Heart left ventricle (tissue), 16 donors: Measurements from ENCODE around the gene STK36. TPM values are rescaled to one million over a fixed set of nuclear protein-coding genes. Genes with fewer than 3 reads are reported as not detected.
A peak's percentile ranks its signal among the peaks of the same experiment; 100 is the strongest.

Experiments used
- ATAC-seq, 4 donors: fragments of 200-7000 bp; cut with Tn5 transposase; one replicate each; pipeline ENCODE4 v1.9.1; 2020 to 2022; ENCODE audit warnings: moderate library complexity in 4 of 4, mild to moderate bottlenecking in 3 of 4, moderate number of reproducible peaks in 1 of 4
- DNase-seq, 5 donors: peaks; one replicate each; pipeline ENCODE4 v3.0.0-alpha.2; 2020
- H3K27ac ChIP-seq, 12 donors: fragments of 200-600 bp; sonication (generic) in 4 of 12; one replicate each; pipeline versions ENCODE4 v1.5.0 to v1.8.0; 2016 to 2022; ENCODE audit warnings: mild to moderate bottlenecking in 2 of 12
- H3K27me3 ChIP-seq, 9 donors: fragments of 200-600 bp; sonication (generic) in 2 of 9; one replicate each; pipeline versions ENCODE4 v1.5.1 to v1.8.0; 2016 to 2022; ENCODE audit warnings: mild to moderate bottlenecking in 3 of 9
- H3K36me3 ChIP-seq, 9 donors: fragments of 200-600 bp; sonication (generic) in 2 of 9; one replicate each; pipeline versions ENCODE4 v1.5.0 to v1.8.0; 2018 to 2022; ENCODE audit warnings: mild to moderate bottlenecking in 2 of 9
- H3K4me1 ChIP-seq, 12 donors: fragments of 200-600 bp; sonication (generic) in 4 of 12; one replicate each; pipeline versions ENCODE4 v1.5.0 to v1.8.0; 2016 to 2022; ENCODE audit warnings: mild to moderate bottlenecking in 3 of 12
- H3K4me3 ChIP-seq, 12 donors: fragments of 200-600 bp; sonication (generic) in 4 of 12; one replicate each; pipeline versions ENCODE4 v1.5.0 to v1.8.0; 2017 to 2022; ENCODE audit warnings: mild to moderate bottlenecking in 9 of 12, moderate library complexity in 4 of 12
- H3K9me3 ChIP-seq, 12 donors: fragments of 200-600 bp; sonication (generic) in 4 of 12; one replicate each; pipeline versions ENCODE4 v1.5.0 to v1.8.0; 2016 to 2022; ENCODE audit warnings: mild to moderate bottlenecking in 1 of 12
- POLR2A ChIP-seq, 2 donors: fragments of 450-650 bp; IDR thresholded peaks; one replicate each; pipeline ENCODE4 v1.6.1; 2017; ENCODE audit warnings: antibody characterized with exemption in 2 of 2, mild to moderate bottlenecking in 2 of 2, moderate library complexity in 2 of 2
- WGBS, 4 donors: extraction: QIAGEN DNeasy Blood & Tissue Kit in 2 of 4; methylation state at CpG; one replicate each; pipeline versions ENCODE4 v1.1.5 to v1.1.7; 2013 to 2018; 5-methylcytosine and 5-hydroxymethylcytosine counted together
- intact Hi-C, 10 donors: fragments of 100-400 bp; cut with DNase I; formaldehyde crosslinking; loops; one replicate each; pipeline versions ENCODE4 v1.11.1 to v1.14.2; 2022
- polyA plus RNA-seq, 2 donors: library from polyadenylated mRNA; stranded (reverse); fragments of 200-250 nt; gene quantifications; one replicate each; pipeline ENCODE4 v1.2.3, GENCODE V29; 2013
- total RNA-seq, 9 donors: library from RNA; depleted of rRNA in 2 of 9; stranded (reverse); fragments of >200 nt in 2 of 9; fragmentation: NEBNext Ultra II Directional in 3 of 9; extraction: Animal tissue kit (Norgen Biotek cat#: 25700) in 3 of 9; gene quantifications; one replicate each; pipeline versions ENCODE4 v1.1.0 to v1.2.4, GENCODE V29; 2016 to 2023
- TF ChIP-seq, protein P1 (sequence below), 12 donors: fragments of 200-600 bp; sonication (generic) in 4 of 12; IDR thresholded peaks; one replicate each; pipeline versions ENCODE4 v1.5.0 to v1.8.0; 2018 to 2022; ENCODE audit warnings: antibody characterized with exemption in 12 of 12, mild to moderate bottlenecking in 5 of 12
- donor health status: ischemic (EF 13 %, LVEDD 7.1; RV severe dilation, severe dysfunction).
- donor health status: healthy with polysubstance abuse.
- donor health status: DM: no; HTN: yes; CAD: no.
- donor health status: DM: no; HTN: no; CAD: no.
- donor health status: ischemic (EF 25% LVEDD 6.9; RV normal size, moderate dysfunction).
- donor health status: ischemic (EF 25% LVEDD 5.7; RV mildly dilated, moderate dysfunction).
- donor health status: healthy.
- donor health status: DM: yes; HTN: yes; CAD: no.
- donor health status: ischemic (EF 35%, LVEDD 5.7; RV mildly dilated, moderate dysfunction).
- donor health status: nonischemic (EF 11% LVEDD 7.7; RV severe dilation, severe dysfunction).
- donor health status: DM: yes; HTN: yes; CAD: no.
- donor health status: PGD.
- donor health status: ischemic (EF 29% LVEDD 5.4; RV normal size, mild dysfunction).
- donor health status: nonischemic (EF 23%, LVEDD 6.1; RV moderate dilation, normal function).

STK36 gene
- total and polyA plus RNA-seq, 11 donors: 4.7 to 16.2 (median 7.9) TPM

DNA sequence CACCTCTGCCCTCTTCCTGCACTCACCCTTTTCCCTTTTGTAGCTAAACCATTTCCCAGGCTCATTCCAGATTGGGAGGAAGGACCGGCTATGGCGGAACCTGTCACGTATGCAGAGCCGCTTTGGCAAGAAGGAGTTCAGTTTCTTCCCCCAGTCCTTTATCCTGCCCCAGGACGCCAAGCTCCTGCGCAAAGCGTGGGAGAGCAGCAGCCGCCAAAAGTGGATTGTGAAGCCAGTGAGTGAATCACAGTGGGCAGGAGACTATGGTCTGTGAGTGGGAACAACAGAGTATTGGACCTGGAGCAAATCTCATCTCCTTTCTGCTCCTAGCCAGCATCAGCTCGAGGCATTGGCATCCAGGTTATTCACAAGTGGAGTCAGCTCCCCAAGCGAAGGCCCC lies 75.1 kb downstream of the STK36 start:
- Histone ChIP-seq H3K27me3 (no peaks in the 10 kb centered on the region), H3K27ac (peak overlapping the region in 5 of 12 donors; percentile 44 to 79 (median 73)), H3K9me3 (no peaks in the 10 kb centered on the region), H3K4me1 (peaks cover 0 to 51% (median 14%) of the 10 kb centered on the region in 12 donors), H3K36me3 (peaks cover 0 to 65% (median 58%) of the 10 kb centered on the region in 9 donors), H3K4me3 (no peak overlapping the region)
- WGBS, 4 donors: 82 to 91% (median 91%) methylated on average over 10 of the region's 10 CpGs
- peak in 2 of 5 donors; percentile 34 to 63 for DNase-seq
- TF ChIP-seq POLR2A (IDR thresholded peaks at IDR 0.05): no peak
- TF ChIP-seq, protein P1, sequence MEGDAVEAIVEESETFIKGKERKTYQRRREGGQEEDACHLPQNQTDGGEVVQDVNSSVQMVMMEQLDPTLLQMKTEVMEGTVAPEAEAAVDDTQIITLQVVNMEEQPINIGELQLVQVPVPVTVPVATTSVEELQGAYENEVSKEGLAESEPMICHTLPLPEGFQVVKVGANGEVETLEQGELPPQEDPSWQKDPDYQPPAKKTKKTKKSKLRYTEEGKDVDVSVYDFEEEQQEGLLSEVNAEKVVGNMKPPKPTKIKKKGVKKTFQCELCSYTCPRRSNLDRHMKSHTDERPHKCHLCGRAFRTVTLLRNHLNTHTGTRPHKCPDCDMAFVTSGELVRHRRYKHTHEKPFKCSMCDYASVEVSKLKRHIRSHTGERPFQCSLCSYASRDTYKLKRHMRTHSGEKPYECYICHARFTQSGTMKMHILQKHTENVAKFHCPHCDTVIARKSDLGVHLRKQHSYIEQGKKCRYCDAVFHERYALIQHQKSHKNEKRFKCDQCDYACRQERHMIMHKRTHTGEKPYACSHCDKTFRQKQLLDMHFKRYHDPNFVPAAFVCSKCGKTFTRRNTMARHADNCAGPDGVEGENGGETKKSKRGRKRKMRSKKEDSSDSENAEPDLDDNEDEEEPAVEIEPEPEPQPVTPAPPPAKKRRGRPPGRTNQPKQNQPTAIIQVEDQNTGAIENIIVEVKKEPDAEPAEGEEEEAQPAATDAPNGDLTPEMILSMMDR (IDR thresholded peaks at IDR 0.05): no peak
- intact Hi-C loops: loop anchor here in 1 of 10 donors (5.0 kb wide), 1 partner anchor 85 kb away; the partner anchor contains the start of gene PRKAG3
- peak in 1 of 4 donors; percentile 63 for ATAC-seq

GRCh38 chr2:218748741-218749441 lies 77.0 kb downstream of the STK36 start:
- intact Hi-C loops: loop anchor here in 1 of 10 donors (5.0 kb wide), 1 partner anchor 83 kb away; the partner anchor contains the start of gene PRKAG3
- Histone ChIP-seq H3K27me3 (no peaks in the 10 kb centered on the region), H3K4me3 (no peak overlapping the region), H3K36me3 (peaks cover 0 to 82% (median 72%) of the 10 kb centered on the region in 9 donors), H3K27ac (no peak overlapping the region), H3K4me1 (peaks cover 0 to 32% (median 14%) of the 10 kb centered on the region in 12 donors), H3K9me3 (no peaks in the 10 kb centered on the region)
- no peak for TF ChIP-seq POLR2A (IDR thresholded peaks at IDR 0.05)
- TF ChIP-seq, protein P1 (IDR thresholded peaks at IDR 0.05): no peak
- DNase-seq (no peak), ATAC-seq (no peak)
- 92 to 96% (median 94%) methylated on average over 8 of the region's 8 CpGs for WGBS, 4 donors

Other genes starting within 250 kb of the STK36 start
- 10 to 100 TPM in 1 of 9 donors, 1 to 10 TPM in 8; 5.2 to 10.3 (median 7.8) TPM for gene USP37, start 103.7 kb upstream of the STK36 start, total RNA-seq
- gene USP37, start 103.7 kb upstream of the STK36 start, polyA plus RNA-seq: 1 to 10 TPM; 1.8 to 4.1 TPM
- 10 to 100 TPM; 19.4 to 34.8 (median 23.1) TPM for gene CNOT9, start 103.2 kb upstream of the STK36 start, total RNA-seq
- gene CNOT9, start 103.2 kb upstream of the STK36 start, polyA plus RNA-seq: 10 to 100 TPM; 12.2 to 23.3 TPM
- gene PLCD4, start 64.2 kb upstream of the STK36 start, total RNA-seq: 1 to 10 TPM in 4 of 9 donors, under 1 TPM in 5; 0.14 to 1.9 (median 0.67) TPM
- gene PLCD4, start 64.2 kb upstream of the STK36 start, polyA plus RNA-seq: under 1 TPM; 0.11 to 0.34 TPM
- 10 to 100 TPM; 18.1 to 46.0 (median 21.8) TPM for gene ZNF142, start 12.5 kb upstream of the STK36 start, total RNA-seq
- 10 to 100 TPM; 10.4 to 12.6 TPM for gene ZNF142, start 12.5 kb upstream of the STK36 start, polyA plus RNA-seq
- gene BCS1L, start 12.4 kb upstream of the STK36 start, total RNA-seq: 10 to 100 TPM; 27.3 to 53.2 (median 43.7) TPM
- gene BCS1L, start 12.4 kb upstream of the STK36 start, polyA plus RNA-seq: 10 to 100 TPM; 43.3 to 54.7 TPM
- 10 to 100 TPM in 8 of 9 donors, 1 to 10 TPM in 1; 9.7 to 23.8 (median 15.0) TPM for gene RNF25, start 84 bp upstream of the STK36 start, total RNA-seq
- gene RNF25, start 84 bp upstream of the STK36 start, polyA plus RNA-seq: 10 to 100 TPM; 21.0 to 24.0 TPM
- 10 to 100 TPM in 2 of 9 donors, 1 to 10 TPM in 7; 5.3 to 14.0 (median 6.0) TPM for gene TTLL4, start 38.7 kb downstream of the STK36 start, total RNA-seq
- 1 to 10 TPM; 5.4 to 6.2 TPM for gene TTLL4, start 38.7 kb downstream of the STK36 start, polyA plus RNA-seq
- 10 to 100 TPM in 3 of 9 donors, 1 to 10 TPM in 6; 3.3 to 43.8 (median 7.5) TPM for gene CYP27A1, start 110.1 kb downstream of the STK36 start, total RNA-seq
- 1 to 10 TPM; 5.1 to 5.4 TPM for gene CYP27A1, start 110.1 kb downstream of the STK36 start, polyA plus RNA-seq
- not detected for gene PRKAG3, start 159.7 kb downstream of the STK36 start, total RNA-seq
- gene PRKAG3, start 159.7 kb downstream of the STK36 start, polyA plus RNA-seq: under 1 TPM in 1 of 2 donors, not detected in 1; 0.06 TPM
- gene WNT6, start 187.7 kb downstream of the STK36 start, total RNA-seq: 10 to 100 TPM in 1 of 9 donors, 1 to 10 TPM in 3, under 1 TPM in 5; 0.34 to 13.1 (median 1.00) TPM
- gene WNT6, start 187.7 kb downstream of the STK36 start, polyA plus RNA-seq: 1 to 10 TPM in 1 of 2 donors, under 1 TPM in 1; 0.44 to 1.4 TPM
- gene WNT10A, start 208.8 kb downstream of the STK36 start, total RNA-seq: 1 to 10 TPM in 1 of 9 donors, under 1 TPM in 1, not detected in 7; 0.16 to 1.3 TPM
- under 1 TPM in 1 of 2 donors, not detected in 1; 0.08 TPM for gene WNT10A, start 208.8 kb downstream of the STK36 start, polyA plus RNA-seq